ENCODE measurements around the gene PGAP2. TPM values are rescaled to one million over a fixed set of nuclear protein-coding genes. Genes with fewer than 3 reads are reported as not detected.

Gene PGAP2
- total and polyA plus RNA-seq, 2 of the 13 experiments (the other 11 are each of a cell fraction or from before 2014, with no cell fraction given): 21.5 to 47.8 TPM

GRCh38 chr11:3845246-3845645 is 36.9 kb downstream of the PGAP2 start:
- in situ Hi-C loops (cut with HindIII; ENCODE audit: extremely low pct_ligation_motif_present, low pct_unique_long_range_greater_than_20kb) (loop anchor here (5.0 kb wide), 1 partner anchor 227 kb away; no protein-coding TSS in a partner anchor), intact Hi-C loops (cut with micrococcal nuclease; ENCODE audit: unreplicated experiment) (no loop called here)
- BruUV-seq (replicated peaks): no TSS peak
- no peak for TF ChIP-seq HDAC2 (CRISPR knock-in tag; IDR thresholded peaks at IDR 0.05)
- TF ChIP-seq PAF1 (CRISPR knock-in tag; IDR thresholded peaks at IDR 0.05): no peak
- TF ChIP-seq ZNF3 (CRISPR knock-in tag; IDR thresholded peaks at IDR 0.05): no peak
- TF ChIP-seq IRX3 (CRISPR knock-in tag; IDR thresholded peaks at IDR 0.05; ENCODE audit: borderline replicate concordance, low read depth): no peak
- no peak for TF ChIP-seq ZNF639 (CRISPR knock-in tag; conservative IDR thresholded peaks at IDR 0.05)
- no peak for TF ChIP-seq IKZF5 (CRISPR knock-in tag; IDR thresholded peaks at IDR 0.05)
- no peak for TF ChIP-seq ZNF510 (CRISPR knock-in tag; IDR thresholded peaks at IDR 0.05; ENCODE audit: low read depth)
- TF ChIP-seq ZBTB49 (CRISPR knock-in tag; IDR thresholded peaks at IDR 0.05; ENCODE audit: borderline replicate concordance): no peak
- DNase-seq (ENCODE audit: low spot score) (no peak), FAIRE-seq (no peak), ATAC-seq (no peak)
- Histone ChIP-seq H3K79me2 (ENCODE audit: insufficient read depth, low read length) (peaks cover 1% of the 10 kb centered on the region), H3K9me3 (ENCODE audit: low read length) (no peaks in the 10 kb centered on the region), H3K27me3 (ENCODE audit: control insufficient read depth in 1 of 2, insufficient read depth in 2 of 2, low read length in 2 of 2) (no peaks in the 10 kb centered on the region; a peak in 1 of 5 replicates), H3K27ac (ENCODE audit: extremely low read length, insufficient read depth, low read length) (no peak overlapping the region), H2AFZ (ENCODE audit: low read length) (no peak overlapping the region), H3K36me3 (replicated peaks in 1 of 2; ENCODE audit: control insufficient read depth in 1 of 2, insufficient read depth in 2 of 2, low read length in 2 of 2) (no peaks in the 10 kb centered on the region), H3K4me3 (replicated peaks in 1 of 3; ENCODE audit: insufficient read depth in 1 of 3, low read depth in 2 of 3, low read length in 3 of 3) (no peak overlapping the region), H3K4me2 (ENCODE audit: low read depth, low read length) (no peak overlapping the region; the same call in 1 of the 2 replicates), H3K4me1 (ENCODE audit: insufficient read depth, low read length) (peaks cover 36% of the 10 kb centered on the region), H3K9ac (ENCODE audit: insufficient read depth, low read depth, low read length) (no peak overlapping the region), H4K20me1 (ENCODE audit: insufficient read depth, low read length) (no peaks in the 10 kb centered on the region)
- 70% methylated on average over 1 of the region's 1 CpG for WGBS (ENCODE audit: low lambda C conversion rate)
- ChIA-PET POLR2A (no interaction called here), CTCF (ENCODE audit: low intra/inter-chr PET ratio, low total read pairs) (no interaction called here)

Measured in HepG2 (cell line).